GM23338 (cell line): Measurements from ENCODE around the gene ST8SIA4.

Experiments used
- CREB1 ChIP-seq: fragments of 250-450 bp; sonication (Bioruptor Pico); IDR thresholded peaks from 2 replicates; pipeline ENCODE4 v1.5.0; 2020; ENCODE audit warnings: low read depth, mild to moderate bottlenecking, moderate library complexity
- EZH2 ChIP-seq: fragments of 200-600 bp; sonication (generic); IDR thresholded peaks from one replicate; pipeline ENCODE4 v1.8.0; 2017; ENCODE audit warnings: antibody characterized with exemption, mild to moderate bottlenecking, low read depth; ENCODE audit not compliant: unreplicated experiment
- STAT1 ChIP-seq: IDR thresholded peaks from one replicate; pipeline ENCODE4 v1.6.1; 2016; ENCODE audit warnings: antibody characterized with exemption; ENCODE audit not compliant: unreplicated experiment
- TF ChIP-seq, protein P1 (sequence below): IDR thresholded peaks from one replicate; pipeline ENCODE4 v1.6.1; 2018; ENCODE audit warnings: antibody characterized with exemption; ENCODE audit not compliant: unreplicated experiment
- TF ChIP-seq, protein P2 (sequence below), 2 experiments: fragments of 200-600 bp in 1 of 2; sonication (generic) in 1 of 2; conservative IDR thresholded peaks; 2 replicates each; pipeline versions ENCODE4 v1.5.1 to v1.6.1; 2016 to 2017; ENCODE audit warnings: antibody characterized with exemption in 2 of 2, low read depth in 2 of 2, mild to moderate bottlenecking in 2 of 2, moderate library complexity in 1 of 2

DNA sequence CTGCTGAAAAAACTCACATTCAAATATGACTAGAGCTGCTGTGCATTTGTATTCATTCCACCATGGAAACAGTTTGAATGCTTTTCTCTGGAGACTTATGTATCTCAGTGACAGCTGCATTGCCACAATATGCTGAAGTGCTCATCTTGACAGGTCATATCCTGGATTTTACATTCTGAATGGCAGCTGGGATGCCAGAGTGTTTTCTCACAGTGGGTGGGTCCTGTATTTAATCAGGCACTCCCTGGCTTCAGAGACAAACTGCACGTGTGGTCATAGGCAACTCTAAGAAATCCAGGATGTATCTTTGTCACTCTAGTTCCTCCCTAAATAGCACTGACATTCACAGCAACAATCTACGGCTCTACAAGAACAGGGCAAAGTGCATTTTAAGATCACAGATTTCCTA lies 75.6 kb downstream of the ST8SIA4 start:
- TF ChIP-seq, protein P1, sequence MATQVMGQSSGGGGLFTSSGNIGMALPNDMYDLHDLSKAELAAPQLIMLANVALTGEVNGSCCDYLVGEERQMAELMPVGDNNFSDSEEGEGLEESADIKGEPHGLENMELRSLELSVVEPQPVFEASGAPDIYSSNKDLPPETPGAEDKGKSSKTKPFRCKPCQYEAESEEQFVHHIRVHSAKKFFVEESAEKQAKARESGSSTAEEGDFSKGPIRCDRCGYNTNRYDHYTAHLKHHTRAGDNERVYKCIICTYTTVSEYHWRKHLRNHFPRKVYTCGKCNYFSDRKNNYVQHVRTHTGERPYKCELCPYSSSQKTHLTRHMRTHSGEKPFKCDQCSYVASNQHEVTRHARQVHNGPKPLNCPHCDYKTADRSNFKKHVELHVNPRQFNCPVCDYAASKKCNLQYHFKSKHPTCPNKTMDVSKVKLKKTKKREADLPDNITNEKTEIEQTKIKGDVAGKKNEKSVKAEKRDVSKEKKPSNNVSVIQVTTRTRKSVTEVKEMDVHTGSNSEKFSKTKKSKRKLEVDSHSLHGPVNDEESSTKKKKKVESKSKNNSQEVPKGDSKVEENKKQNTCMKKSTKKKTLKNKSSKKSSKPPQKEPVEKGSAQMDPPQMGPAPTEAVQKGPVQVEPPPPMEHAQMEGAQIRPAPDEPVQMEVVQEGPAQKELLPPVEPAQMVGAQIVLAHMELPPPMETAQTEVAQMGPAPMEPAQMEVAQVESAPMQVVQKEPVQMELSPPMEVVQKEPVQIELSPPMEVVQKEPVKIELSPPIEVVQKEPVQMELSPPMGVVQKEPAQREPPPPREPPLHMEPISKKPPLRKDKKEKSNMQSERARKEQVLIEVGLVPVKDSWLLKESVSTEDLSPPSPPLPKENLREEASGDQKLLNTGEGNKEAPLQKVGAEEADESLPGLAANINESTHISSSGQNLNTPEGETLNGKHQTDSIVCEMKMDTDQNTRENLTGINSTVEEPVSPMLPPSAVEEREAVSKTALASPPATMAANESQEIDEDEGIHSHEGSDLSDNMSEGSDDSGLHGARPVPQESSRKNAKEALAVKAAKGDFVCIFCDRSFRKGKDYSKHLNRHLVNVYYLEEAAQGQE = no peak
- TF ChIP-seq, protein P2, sequence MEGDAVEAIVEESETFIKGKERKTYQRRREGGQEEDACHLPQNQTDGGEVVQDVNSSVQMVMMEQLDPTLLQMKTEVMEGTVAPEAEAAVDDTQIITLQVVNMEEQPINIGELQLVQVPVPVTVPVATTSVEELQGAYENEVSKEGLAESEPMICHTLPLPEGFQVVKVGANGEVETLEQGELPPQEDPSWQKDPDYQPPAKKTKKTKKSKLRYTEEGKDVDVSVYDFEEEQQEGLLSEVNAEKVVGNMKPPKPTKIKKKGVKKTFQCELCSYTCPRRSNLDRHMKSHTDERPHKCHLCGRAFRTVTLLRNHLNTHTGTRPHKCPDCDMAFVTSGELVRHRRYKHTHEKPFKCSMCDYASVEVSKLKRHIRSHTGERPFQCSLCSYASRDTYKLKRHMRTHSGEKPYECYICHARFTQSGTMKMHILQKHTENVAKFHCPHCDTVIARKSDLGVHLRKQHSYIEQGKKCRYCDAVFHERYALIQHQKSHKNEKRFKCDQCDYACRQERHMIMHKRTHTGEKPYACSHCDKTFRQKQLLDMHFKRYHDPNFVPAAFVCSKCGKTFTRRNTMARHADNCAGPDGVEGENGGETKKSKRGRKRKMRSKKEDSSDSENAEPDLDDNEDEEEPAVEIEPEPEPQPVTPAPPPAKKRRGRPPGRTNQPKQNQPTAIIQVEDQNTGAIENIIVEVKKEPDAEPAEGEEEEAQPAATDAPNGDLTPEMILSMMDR (conservative IDR thresholded peaks at IDR 0.05; ENCODE audit: low read depth in 2 of 2) = no peak
- no peak for TF ChIP-seq STAT1
- no peak for TF ChIP-seq CREB1 (CRISPR knock-in tag)
- no peak for TF ChIP-seq EZH2
